Stimulated activated CD4-positive, alpha-beta T cell treated with anti-CD3 and anti-CD28 coated beads, Interleukin-1b, Interleukin-23, amount 100 ng/mL, for 4 hours (primary cell): ENCODE data around the gene HINFP.
A peak's percentile ranks its signal among the peaks of the same experiment; 100 is the strongest.
"Not testable (repeated sequence)": the region's sequence is repeated elsewhere in the genome, so short reads cannot be mapped to it uniquely, and the experiment has no call there.

Experiments used
- DNase-seq, 2 donors: peaks; one replicate each; pipeline ENCODE4 v3.0.0-alpha.2; 2020; ENCODE audit warnings: low read depth in 2 of 2

Gene HINFP

DNA sequence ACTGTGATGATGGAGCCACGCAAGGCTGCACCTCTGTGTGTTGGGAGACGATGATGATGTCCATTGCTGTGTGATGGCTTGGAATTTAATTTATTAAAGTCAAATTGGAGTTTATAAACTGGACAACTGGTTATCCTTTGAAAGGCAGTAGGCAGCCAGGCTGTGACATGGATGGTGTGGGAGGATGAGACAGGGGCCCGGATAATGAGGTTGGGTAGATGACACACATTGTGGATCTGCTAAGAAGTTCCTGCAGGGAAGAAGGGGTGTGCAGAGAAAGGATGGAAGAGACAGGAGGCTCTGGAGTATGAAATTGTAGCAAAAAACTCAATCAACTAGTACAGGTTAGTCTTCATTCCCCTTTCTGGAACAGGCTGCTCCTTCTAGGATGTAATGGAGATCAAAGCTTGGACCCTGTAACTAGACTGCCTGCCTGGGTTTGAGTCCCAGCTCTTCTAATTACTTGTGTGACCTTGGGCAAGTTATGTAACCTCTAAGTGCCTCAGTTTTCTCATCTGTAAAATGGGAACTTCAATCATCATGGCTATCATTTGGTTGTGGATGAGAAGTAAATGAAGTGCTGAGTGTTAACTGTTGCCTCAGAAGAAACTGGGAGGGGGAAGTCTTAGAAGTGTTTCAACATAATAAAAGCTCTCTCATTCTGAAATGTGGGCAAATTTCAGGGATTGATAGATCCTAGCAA lies 4.2 kb upstream of the HINFP start:
- no peak for DNase-seq

DNA sequence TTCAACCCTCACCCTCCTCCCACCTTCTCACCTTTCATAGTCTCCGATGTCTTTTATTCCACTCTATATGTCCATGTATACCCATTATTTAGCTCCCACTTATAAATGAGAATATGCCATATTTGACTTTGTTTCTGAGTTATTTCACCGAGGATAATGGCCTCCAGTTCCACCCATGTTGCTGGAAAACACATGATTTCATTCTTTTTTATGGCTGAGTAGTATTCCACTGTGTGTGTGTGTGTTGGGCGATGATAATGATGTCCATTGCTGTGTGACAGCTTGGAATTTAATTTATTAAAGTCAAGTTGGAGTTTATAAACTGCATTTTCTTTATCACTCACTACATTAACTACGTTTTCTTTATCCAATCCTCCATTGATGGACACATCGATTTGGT lies 3.2 kb upstream of the HINFP start:
- DNase-seq: no peak

DNA sequence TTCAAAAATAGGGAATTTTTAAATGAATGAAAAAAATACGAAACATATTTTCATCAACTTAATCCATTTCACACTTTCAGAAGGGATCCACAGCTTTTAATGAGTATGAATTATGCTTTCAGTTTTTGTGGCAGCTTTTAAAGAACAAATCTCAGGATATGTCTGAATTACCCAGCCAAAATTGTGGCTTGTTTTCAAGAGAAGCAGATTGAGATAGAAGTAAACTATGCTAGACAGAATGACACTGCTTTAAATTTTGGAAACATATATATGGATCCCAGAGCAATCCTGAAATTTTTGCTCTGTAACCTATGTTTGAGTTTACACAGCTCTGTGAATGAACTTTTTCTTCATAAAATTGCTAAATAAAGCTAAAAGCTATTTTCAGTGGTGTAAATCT lies 2.4 kb upstream of the HINFP start:
- DNase-seq: no peak

DNA sequence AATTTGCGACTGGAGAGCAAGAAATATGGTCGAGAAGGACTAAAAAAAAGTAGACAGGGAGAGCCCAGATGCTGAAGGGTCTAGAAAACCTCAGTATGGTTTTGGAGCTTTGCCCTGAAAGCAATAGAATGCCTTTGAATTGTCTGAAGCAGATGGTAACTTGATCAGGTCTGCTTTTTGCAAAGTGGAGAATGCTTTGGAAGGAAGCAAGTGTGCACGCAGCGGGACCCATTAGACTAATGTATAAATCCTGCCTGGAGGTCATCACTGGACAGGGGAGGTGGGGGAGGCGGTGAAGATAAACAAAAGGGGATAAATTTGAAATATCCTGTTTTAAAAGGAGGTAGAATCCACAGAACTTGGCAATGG lies 757 bp upstream of the HINFP start:
- no peak for DNase-seq

DNA sequence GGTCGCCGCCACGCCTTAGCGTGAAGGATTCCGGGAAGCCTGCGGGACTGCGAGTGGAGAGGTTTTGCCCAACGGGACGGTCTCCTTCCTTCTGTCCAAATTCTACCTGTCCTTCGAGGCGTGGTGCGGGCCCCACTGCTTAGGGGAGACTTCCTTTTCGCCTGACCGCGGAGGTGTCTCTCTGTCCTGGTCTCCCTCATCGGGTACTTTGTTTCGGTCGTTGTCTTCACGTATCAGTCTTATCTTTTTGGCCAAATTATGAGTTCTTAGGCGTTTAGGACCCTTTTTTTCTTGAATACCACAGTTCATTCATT lies 388 bp downstream of the HINFP start:
- no peak for DNase-seq

DNA sequence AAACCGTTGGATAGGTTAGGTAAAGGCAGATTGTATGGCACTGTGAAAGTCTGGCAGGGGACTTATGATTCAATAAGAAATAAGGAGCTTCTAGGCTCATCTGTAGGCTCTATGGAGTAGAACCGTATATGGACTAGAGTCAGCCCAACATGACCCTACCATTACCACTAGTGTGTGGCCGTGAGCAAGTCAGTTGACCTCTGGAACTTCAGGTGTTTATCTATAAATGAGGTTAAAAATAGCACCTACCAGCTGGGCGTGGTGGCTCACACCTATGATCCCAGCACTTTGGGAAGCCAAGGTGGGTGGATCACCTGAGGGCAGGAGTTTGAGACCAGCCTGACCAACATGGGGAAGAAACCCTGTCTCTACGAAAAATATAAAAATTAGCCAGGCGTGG lies 4.4 kb downstream of the HINFP start:
- no peak for DNase-seq

DNA sequence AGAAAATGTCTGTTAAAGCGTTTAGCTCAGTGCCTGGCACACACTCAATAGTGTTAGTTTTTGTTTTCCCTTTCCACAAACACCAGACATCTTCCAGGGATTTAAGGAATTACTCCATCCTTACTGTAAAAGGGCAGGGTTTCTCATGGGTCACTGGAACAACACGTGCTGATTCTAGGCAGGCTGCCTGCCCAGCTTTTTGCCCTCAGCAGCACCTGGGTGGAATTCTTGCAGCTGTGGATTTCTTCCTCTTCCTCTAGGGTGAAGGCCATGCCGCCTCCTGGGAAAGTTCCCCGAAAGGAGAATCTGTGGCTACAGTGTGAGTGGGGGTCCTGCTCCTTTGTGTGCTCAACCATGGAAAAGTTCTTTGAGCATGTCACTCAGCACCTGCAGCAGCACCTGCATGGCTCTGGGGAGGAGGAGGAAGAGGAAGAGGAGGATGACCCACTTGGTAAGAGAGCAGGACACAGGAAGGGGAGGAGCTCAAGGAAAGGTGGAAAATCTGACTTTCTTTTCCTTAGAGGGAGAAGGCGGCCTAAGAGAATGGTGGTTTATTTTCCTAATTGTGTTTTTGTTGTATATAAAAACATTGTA lies 5.4 kb downstream of the HINFP start:
- no peak for DNase-seq

DNA sequence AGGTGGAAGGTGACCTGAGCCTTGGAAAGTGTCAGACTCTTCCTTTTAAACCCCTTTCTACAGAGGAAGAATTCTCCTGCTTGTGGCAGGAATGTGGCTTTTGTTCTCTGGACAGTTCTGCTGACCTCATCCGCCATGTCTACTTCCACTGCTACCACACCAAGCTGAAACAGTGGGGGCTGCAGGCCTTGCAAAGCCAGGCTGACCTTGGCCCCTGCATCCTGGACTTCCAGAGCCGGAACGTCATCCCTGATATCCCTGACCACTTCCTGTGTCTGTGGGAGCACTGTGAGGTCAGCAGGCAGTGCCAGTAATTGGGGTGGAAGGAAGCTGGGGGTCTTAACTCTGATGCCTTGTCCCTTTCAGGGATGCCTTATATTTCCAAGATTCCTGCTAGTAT lies 9.3 kb downstream of the HINFP start:
- no peak for DNase-seq

DNA sequence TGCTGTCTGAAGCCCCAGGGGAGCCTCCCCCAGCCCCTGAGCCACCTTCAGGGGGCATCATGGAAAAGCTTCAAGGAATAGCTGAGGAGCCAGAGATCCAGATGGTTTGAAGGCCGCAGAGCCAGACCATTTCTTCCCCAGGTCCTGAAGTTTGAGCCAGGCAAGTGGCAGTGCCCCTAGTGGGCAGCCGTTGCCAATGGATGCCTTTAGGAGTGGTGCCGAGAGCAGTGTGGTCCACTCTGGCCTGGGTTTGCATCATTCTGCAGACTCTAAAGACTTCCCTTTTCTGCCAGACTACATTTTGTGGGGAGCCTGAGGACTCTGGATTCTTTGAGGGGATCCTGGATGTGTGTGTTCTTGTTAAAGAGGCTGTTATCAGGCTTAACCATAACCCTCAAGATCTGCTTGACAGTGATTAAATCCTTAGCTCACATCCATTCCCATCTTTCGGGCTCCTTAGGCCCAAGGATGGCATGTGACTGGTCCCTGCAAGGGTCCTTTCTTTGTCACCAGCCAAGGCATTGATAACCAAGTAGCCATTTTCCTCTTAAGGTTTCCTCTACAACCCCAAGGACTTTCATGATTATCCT lies 13.1 kb downstream of the HINFP start:
- DNase-seq: no peak

DNA sequence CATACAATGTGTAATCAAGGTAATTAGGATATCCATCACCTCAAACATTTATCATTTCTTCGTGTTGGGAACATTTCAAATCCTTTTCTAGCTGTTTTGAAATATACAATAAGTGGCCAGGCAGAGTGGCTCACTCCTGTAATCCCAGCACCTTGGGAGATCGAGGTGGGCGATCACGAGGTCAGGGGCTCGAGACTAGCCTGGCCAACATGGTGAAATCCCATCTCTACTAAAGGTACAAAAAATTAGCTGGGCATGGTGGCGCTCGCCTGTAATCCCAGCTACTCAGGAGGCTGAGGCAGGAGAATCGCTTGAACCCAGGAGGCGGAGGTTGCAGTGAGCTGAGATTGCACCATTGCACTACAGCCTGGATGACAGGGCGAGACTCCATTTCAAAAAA lies 17.9 kb downstream of the HINFP start:
- DNase-seq: not testable (repeated sequence)

DNA sequence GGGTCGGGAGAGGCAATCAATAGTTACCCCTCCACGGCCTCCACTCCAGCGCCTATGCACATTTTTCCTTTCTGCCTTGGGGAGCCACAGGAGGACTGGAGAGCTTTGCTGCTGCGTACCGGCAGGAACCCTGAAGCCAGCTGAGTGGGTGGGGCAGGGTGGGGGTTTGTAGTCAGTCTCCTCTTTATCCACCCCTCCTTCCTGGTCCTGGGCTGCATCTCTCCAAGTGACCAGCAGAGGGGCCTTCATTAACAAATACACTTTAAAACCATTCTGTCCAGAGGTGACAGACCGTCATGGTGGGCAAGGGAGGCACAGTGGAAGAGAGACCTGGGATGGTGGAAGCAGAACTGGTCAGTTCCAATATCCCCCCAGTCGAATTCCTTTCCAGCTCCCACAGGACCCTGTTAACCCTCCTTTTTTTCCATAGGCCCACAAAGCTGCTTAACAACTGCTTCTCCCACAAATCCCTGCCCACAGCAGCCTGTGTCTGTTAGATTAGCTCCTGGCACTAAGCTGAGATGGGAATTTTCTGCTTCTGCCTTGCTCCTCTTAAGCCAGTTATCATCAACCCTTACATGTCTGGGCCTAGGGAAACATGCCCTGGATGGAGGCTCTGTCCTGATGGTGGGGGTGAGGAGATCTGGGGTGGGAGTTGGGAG lies 23.6 kb downstream of the HINFP start:
- no peak for DNase-seq

DNA sequence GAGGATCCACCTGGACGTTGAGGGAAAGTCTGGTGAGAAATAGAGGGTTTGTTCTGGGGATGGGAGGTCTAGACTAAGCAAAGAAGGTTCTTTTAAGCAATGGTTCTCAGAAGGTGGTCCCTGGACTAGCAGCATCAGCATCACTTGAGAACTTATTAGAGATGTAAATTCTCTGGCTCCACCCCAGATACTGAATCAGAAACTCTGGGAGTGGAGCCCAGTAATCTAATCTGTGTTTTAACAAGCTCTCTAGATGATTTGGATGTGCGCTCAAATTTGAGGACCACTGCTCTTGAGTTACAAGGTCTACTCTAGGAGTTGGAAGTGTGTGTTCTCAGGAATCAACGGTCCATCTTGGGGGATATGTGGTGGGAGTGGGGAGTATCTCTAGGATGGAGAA lies 24.2 kb downstream of the HINFP start:
- DNase-seq: no peak

DNA sequence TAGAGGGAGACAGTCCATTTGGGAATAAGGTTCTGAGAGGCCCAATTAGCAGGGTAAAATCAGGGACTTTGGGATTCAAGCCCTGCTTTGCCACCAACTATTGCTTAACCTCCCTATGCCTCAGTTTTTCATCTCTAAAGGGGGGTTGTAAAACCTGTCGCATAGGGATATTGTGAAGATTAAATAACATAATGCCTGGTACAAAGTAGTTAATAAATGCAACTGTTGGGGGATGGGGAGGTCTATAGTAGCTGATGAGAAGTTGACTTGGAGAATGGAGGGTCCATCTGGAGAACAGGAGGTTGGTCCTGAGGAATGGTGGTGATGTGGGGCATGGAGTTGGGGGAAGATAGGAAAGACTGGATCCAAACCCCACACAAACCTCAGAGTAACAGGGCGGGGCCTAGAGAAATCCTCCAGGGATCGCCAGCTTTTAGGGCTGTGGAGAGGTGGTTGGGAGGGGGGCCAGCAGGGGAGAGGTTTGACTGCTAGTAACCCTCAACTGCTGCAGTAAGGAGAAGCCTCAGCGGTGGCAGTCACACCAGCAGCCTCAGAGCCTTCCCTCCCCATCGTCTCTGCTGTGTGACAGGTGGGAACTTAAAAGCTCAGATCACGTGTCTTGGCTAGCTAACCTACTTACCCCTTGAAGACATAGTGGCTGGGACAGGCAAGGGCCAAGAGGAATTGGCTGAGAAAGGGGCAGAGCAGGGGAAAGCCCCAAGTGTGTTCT lies 26.4 kb downstream of the HINFP start:
- DNase-seq: no peak

DNA sequence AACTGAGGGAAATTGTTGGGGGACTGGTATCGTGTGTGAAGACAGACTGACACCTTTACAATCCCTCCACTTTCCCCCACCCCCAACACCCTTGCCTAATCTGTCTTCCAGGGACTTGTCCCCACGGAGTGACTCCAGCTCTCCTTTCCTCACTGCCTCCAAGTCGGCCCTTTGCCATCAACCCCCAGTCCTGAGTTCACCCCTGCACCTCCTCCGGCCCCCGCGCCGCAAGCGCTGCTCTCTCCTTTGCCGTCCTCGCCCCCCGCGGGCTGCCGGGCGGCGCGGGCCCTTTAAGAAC lies 27.3 kb downstream of the HINFP start:
- DNase-seq: no peak

DNA sequence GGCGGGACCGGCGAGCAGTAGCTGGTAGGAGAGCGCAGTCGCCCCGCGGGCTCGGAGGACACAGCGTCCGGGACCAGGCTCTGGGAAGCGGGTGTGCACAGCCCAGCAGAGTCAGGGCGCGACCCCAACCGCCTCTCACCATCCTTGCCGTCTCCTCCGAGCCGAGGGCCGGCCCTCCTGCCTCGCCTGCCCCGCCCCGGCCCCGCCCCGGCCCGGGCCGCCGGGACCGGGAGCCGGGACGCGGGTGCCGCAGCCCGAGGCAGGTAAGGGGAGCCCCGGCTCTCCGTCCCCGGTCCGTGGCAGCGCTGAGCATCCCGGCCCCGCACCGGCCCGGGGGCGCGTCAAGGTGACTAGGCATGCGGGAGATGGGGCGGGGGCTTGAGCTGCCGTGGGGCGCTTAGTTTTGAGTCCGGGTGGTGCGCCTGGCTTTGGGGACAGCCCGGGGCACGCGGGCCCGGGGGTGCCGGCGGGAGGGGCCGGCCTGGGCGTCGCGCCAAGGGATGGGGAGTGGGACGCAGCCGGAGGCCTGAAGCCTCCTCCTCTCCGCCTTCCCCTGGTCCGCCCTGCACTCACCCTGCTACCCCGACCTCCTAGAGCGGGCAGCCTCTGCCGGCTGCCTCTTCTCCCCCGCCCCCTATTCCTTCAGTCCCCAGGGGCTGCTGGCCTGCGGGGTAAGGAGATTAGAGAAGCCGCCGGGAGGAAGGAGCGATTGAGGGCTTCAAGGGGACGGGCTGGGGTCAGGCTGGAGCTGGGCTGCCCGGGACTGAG lies 27.8 kb downstream of the HINFP start, which contains the start of gene ABCG4:
Gene ABCG4 (plus strand): TSS at position 35 of the 768 bp plus-strand sequence. CDS start 914 bp downstream, outside the sequence.
- peak; percentile 10 to 39 for DNase-seq

DNA sequence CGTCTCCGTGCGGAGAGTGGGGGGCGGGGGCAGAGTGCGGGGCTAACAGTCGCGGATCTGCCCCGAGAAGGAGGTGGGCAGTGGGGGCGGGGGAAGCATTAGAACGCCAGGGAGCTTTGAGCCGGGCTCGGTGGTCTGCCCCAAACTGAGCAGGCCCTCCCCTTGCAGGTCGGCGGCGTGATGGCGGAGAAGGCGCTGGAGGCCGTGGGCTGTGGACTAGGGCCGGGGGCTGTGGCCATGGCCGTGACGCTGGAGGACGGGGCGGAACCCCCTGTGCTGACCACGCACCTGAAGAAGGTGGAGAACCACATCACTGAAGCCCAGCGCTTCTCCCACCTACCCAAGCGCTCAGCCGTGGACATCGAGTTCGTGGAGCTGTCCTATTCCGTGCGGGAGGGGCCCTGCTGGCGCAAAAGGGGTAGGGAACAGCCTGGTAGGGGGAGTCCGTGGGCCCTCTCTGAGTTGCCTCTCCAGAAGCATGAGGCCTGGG lies 28.5 kb downstream of the HINFP start:
- no peak for DNase-seq

DNA sequence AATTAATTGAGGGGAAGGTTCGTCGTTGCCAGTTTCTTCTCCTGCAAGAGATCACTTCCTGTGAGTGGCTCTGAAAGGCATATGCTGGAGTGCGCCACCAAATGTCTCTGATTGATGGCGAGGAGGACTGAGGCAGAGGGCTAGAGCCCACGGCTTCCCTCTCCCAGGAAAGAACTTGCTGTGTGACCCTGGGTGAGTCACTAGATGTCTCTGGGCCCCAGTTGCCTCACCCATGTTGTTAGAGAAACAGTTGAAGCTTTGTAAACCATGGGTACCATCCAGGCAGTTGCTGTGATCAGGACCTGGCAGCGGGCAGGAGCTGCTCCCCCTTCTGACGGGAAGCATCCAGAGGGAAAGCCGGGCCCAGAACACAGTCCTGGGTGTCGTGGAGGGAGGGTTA lies 30.7 kb downstream of the HINFP start:
- no peak for DNase-seq

DNA sequence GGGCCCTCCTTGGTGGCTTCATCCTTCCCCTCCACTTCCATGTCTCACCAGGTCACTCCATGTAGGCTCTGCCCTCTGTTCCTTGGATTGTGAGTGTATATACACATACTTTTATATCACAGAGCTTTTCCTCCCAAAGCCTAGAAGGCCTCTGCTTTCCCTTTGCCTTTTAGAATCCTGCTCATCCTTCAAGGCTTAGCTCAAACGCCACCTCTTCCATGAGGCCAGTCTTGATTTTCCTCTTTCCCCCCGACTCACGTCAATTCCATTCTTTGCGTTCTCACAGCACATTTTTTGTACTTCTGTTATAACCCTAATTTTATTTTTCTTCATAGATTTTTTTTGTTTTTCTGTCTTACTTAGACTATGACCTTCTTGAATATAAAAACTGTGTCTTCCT lies 31.2 kb downstream of the HINFP start:
- no peak for DNase-seq

DNA sequence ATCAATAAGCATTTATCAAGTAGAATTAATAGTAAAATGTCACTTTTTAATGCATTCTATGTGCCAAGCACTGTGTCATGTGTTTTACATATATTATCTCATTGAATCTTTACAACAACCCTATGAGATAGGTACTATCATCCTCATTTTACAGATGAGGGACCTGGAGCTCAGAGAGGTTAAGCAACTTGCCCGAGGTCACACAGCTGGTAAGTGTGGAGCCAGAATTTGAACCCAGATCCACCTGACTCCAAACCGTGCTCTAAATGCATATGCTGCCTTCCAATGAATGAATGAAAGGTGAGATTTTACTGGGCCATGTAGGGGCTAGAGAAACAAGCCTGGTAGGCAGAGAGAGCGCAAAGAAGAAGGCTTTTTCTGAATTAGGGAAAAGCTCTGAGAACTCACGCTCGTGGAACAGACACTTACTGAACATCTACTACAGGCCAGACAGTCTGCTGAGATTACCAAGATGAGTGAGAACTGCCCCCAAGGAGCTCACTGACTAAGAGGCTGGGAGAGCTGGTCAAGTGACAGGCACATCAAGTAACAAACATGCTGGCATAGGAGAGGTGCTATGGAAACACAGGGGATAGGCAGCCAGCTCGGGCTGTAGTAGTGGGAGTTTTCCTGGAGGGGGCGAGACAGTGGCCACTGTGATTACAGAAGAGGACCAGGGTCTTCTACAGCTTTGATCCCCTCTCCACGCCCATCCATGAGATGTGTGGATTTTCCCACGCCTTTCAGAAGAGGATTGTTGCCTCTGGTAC lies 31.9 kb downstream of the HINFP start:
- DNase-seq: no peak

DNA sequence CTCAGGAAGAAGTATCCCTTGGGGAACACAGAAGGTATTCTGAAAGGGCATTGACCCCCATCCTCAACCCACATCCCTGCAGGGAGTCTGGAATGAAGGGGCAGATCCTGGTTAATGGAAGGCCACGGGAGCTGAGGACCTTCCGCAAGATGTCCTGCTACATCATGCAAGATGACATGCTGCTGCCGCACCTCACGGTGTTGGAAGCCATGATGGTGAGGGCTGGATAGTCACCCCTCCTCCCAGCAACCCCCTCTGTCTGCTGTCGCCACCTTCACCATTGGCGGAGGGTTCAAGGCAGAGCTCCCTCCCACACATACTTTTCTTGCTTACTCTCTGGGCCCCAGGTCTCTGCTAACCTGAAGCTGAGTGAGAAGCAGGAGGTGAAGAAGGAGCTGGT lies 32.8 kb downstream of the HINFP start:
- no peak for DNase-seq
